SK-N-SH (cell line): ENCODE data around the gene HSPA9. TPM values are rescaled to one million over a fixed set of nuclear protein-coding genes. Genes with fewer than 3 reads are reported as not detected.

Source experiments
- CTCF ChIA-PET: fragments of 300-600, 350-600 bp; formaldehyde crosslinking; extraction: SDS; loops from one replicate; lab custom pipeline; 2021; lab: Yijun Ruan, JAX
- POLR2A ChIA-PET: fragments of 350-600 bp; sonication (Branson Sonifier 250); formaldehyde crosslinking; extraction: SDS; loops from one replicate; lab custom pipeline; 2020; ENCODE audit warnings: antibody characterized with exemption, inconsistent platforms; lab: Yijun Ruan, JAX
- DNase-seq: peaks from one replicate; pipeline ENCODE4 v3.0.0; 2012
- H2AFZ ChIP-seq: fragments of 200-600 bp; sonication (generic); 2 replicates; pipeline ENCODE4 v1.8.1; 2016; ENCODE audit warnings: antibody characterized with exemption, mild to moderate bottlenecking, low read depth
- H3F3A ChIP-seq: fragments of 200-600 bp; sonication (generic); replicated peaks from 2 replicates; pipeline ENCODE3; 2016; ENCODE audit warnings: antibody characterized with exemption, mild to moderate bottlenecking; ENCODE audit not compliant: insufficient read depth
- H3K27ac ChIP-seq, 2 experiments: fragments of 200-500 bp in 1 of 2; fragments of 200-600 bp in 1 of 2; sonication (Bioruptor generic) in 1 of 2; sonication (generic), shearing (Covaris generic) in 1 of 2; 2 replicates each; pipeline versions ENCODE4 v1.5.1 to v1.6.1; 2014 to 2016; ENCODE audit warnings: low read depth in 2 of 2, inconsistent platforms in 1 of 2, low read length in 1 of 2, mild to moderate bottlenecking in 1 of 2, mixed read lengths in 1 of 2
- H3K27me3 ChIP-seq: fragments of 200-600 bp; sonication (generic), shearing (Covaris generic); 2 replicates; pipeline ENCODE4 v1.6.1; 2016; ENCODE audit warnings: mixed run types; ENCODE audit not compliant: insufficient read depth
- H3K36me3 ChIP-seq, 2 experiments: fragments of 200-500 bp in 1 of 2; fragments of 200-600 bp in 1 of 2; sonication (Bioruptor generic) in 1 of 2; sonication (generic) in 1 of 2; replicated peaks in 1 of 2; 2 replicates each; pipeline versions ENCODE3 to v1.5.1; 2014 to 2016; ENCODE audit warnings: low read length in 1 of 2, mild to moderate bottlenecking in 1 of 2; ENCODE audit not compliant: insufficient read depth in 2 of 2, control insufficient read depth in 1 of 2
- H3K4me1 ChIP-seq, 2 experiments: fragments of 200-500 bp in 1 of 2; fragments of 200-600 bp in 1 of 2; sonication (Bioruptor generic) in 1 of 2; sonication (generic), shearing (Covaris generic) in 1 of 2; 2 replicates each; pipeline versions ENCODE4 v1.5.1 to v1.6.1; 2014 to 2016; ENCODE audit warnings: low read depth in 1 of 2, low read length in 1 of 2, mixed run types in 1 of 2; ENCODE audit not compliant: insufficient read depth in 2 of 2, control insufficient read depth in 1 of 2
- H3K4me2 ChIP-seq: fragments of 200-600 bp; sonication (generic), shearing (Covaris generic); 2 replicates; pipeline ENCODE4 v1.6.1; 2017; ENCODE audit warnings: mixed run types
- H3K4me3 ChIP-seq, 2 experiments: fragments of 200-500 bp in 1 of 2; fragments of 200-600 bp in 1 of 2; sonication (Bioruptor generic) in 1 of 2; sonication (generic), shearing (Covaris generic) in 1 of 2; 2 replicates each; pipeline versions ENCODE4 v1.5.1 to v1.8.1; 2014 to 2016; ENCODE audit warnings: low read depth in 2 of 2, inconsistent platforms in 1 of 2, low read length in 1 of 2, mild to moderate bottlenecking in 1 of 2, mixed read lengths in 1 of 2, moderate library complexity in 1 of 2
- H3K79me2 ChIP-seq: fragments of 200-600 bp; sonication (generic); 2 replicates; pipeline ENCODE4 v1.8.1; 2017; ENCODE audit warnings: mild to moderate bottlenecking; ENCODE audit not compliant: insufficient read depth
- H3K9ac ChIP-seq: fragments of 200-600 bp; sonication (generic); 2 replicates; pipeline ENCODE4 v1.6.1; 2017; ENCODE audit warnings: mixed run types
- H3K9me2 ChIP-seq: fragments of 200-600 bp; sonication (generic); 2 replicates; pipeline ENCODE4 v1.6.1; 2017; ENCODE audit warnings: mixed run types
- H3K9me3 ChIP-seq: fragments of 200-600 bp; sonication (generic); 2 replicates; pipeline ENCODE4 v1.6.1; 2017; ENCODE audit warnings: mixed run types, mild to moderate bottlenecking, moderate library complexity
- H4K20me1 ChIP-seq: fragments of 200-600 bp; sonication (generic); 2 replicates; pipeline ENCODE4 v1.6.1; 2017; ENCODE audit warnings: mild to moderate bottlenecking, mixed run types; ENCODE audit not compliant: insufficient read depth
- EZH2phosphoT487 ChIP-seq: fragments of 200-600 bp; sonication (generic); IDR thresholded peaks from 2 replicates; pipeline ENCODE4 v1.6.1; 2017; ENCODE audit warnings: low read depth, mixed run types, mild to moderate bottlenecking, antibody characterized with exemption, moderate library complexity, borderline replicate concordance
- JUND ChIP-seq: IDR thresholded peaks from 2 replicates; pipeline ENCODE4 v1.4.0; 2012
- MEF2A ChIP-seq: IDR thresholded peaks from 2 replicates; pipeline ENCODE4 v1.4.0; 2012; ENCODE audit warnings: low read depth, borderline replicate concordance
- NRF1 ChIP-seq: IDR thresholded peaks from 2 replicates; pipeline ENCODE4 v1.6.1; 2012; ENCODE audit warnings: low read depth, mild to moderate bottlenecking, low read length
- RFX5 ChIP-seq: IDR thresholded peaks from 2 replicates; pipeline ENCODE4 v1.6.1; 2012; ENCODE audit warnings: mild to moderate bottlenecking, improper control_type of control experiment, low read length
- RXRA ChIP-seq: IDR thresholded peaks from 2 replicates; pipeline ENCODE4 v1.4.0; 2012; ENCODE audit warnings: low read depth, mild to moderate bottlenecking, borderline replicate concordance
- TAF1 ChIP-seq: IDR thresholded peaks from 2 replicates; pipeline ENCODE4 v1.6.1; 2012; ENCODE audit warnings: low read depth, mild to moderate bottlenecking, low read length, moderate library complexity, borderline replicate concordance
- TCF12 ChIP-seq: IDR thresholded peaks from 2 replicates; pipeline ENCODE4 v1.4.0; 2012
- WGBS: methylation state at CpG from one replicate; pipeline ENCODE4 v1.1.6; 2017; ENCODE audit warnings: low lambda C conversion rate; 5-methylcytosine and 5-hydroxymethylcytosine counted together
- polyA plus RNA-seq, 3 experiments: library from polyadenylated mRNA; depleted of rRNA; stranded (reverse); fragments of >200 nt; gene quantifications; 2 replicates each; pipeline ENCODE4 v1.2.3, GENCODE V29; 2012
- TF ChIP-seq, protein P1 (sequence below): IDR thresholded peaks from 2 replicates; pipeline ENCODE4 v1.6.1; 2012; ENCODE audit warnings: mild to moderate bottlenecking, low read depth, low read length, moderate library complexity
- TF ChIP-seq, protein P2 (sequence below): IDR thresholded peaks from 2 replicates; pipeline ENCODE4 v1.4.0; 2012; ENCODE audit warnings: low read depth, borderline replicate concordance
- TF ChIP-seq, protein P3 (sequence below): IDR thresholded peaks from 2 replicates; pipeline ENCODE4; 2012

HSPA9 gene
- polyA plus RNA-seq, 1 of the 3 experiments (the other 2 are of a cell fraction): 153 TPM

DNA sequence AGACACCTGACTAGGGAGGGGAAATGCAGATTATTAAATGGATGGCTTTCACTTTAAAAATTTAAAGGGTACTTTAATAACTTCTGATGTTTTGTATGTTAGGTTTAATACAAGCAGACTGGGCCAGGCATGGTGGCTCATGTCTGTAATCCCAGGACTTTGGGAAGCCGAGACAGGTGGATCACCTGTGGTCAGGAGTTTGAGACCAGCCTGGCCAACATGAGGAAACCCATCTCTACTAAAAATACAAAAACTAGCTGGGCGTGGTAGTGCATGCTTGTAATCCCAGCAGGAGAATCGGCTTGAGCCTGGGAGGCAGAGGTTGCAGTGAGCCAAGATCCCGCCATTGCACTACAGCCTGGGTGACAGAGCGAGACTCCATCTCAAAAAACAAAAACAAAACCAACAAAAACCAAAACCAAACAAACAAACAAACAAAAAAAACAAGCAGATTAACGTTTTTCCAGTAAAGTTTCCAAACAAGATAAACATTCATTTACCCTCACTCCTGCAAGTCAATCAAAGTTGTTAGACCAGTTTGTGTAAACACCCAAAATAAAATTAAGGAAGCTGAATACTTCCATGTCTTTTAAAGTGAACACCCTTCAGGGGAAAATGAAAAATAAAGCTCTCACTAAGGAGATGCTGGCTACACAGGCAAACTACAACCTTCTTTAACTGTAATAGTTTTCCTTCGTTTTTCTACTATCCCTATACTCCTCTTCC is 46.3 kb downstream of the HSPA9 start (continued):
- no peak for TF ChIP-seq RFX5
- no peak for TF ChIP-seq NRF1

DNA sequence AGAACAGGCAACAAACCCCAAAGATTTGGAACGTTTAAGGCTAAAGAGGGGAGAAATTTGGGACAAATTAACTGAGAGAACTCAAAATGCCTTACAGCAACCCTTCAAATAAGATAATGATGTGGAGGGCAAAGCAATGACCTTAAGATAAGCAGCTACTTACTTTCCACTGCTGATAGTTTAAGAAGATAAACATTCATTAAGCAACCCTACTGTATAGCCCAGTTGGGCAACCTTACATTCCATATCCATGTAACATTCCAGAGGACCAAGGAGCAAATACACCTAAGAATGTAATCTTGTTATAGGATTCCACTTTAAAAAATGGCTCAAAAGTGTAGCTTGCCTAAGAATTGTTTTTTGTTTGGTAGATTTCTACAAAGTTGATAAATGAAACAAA is 47.0 kb downstream of the HSPA9 start:
- POLR2A ChIA-PET: no interaction called here
- Histone ChIP-seq H2AFZ (no peak overlapping the region), H3K4me1 (no peaks in the 10 kb centered on the region), H3K9ac (no peak overlapping the region), H3K79me2 (peaks cover 100% of the 10 kb centered on the region), H3F3A (peaks cover 4% of the 10 kb centered on the region), H3K4me2 (no peak overlapping the region), H4K20me1 (peaks cover 78% of the 10 kb centered on the region), H3K9me3 (no peaks in the 10 kb centered on the region)
- DNase-seq: no peak
- WGBS: 68% methylated on average over 1 of the region's 1 CpG
- CTCF ChIA-PET: interaction anchor here (1.1 to 1.3 kb wide), 2 partner anchors 8 to 20 kb away, joined by 5 read pairs; no protein-coding TSS in a partner anchor
- TF ChIP-seq, protein P1, sequence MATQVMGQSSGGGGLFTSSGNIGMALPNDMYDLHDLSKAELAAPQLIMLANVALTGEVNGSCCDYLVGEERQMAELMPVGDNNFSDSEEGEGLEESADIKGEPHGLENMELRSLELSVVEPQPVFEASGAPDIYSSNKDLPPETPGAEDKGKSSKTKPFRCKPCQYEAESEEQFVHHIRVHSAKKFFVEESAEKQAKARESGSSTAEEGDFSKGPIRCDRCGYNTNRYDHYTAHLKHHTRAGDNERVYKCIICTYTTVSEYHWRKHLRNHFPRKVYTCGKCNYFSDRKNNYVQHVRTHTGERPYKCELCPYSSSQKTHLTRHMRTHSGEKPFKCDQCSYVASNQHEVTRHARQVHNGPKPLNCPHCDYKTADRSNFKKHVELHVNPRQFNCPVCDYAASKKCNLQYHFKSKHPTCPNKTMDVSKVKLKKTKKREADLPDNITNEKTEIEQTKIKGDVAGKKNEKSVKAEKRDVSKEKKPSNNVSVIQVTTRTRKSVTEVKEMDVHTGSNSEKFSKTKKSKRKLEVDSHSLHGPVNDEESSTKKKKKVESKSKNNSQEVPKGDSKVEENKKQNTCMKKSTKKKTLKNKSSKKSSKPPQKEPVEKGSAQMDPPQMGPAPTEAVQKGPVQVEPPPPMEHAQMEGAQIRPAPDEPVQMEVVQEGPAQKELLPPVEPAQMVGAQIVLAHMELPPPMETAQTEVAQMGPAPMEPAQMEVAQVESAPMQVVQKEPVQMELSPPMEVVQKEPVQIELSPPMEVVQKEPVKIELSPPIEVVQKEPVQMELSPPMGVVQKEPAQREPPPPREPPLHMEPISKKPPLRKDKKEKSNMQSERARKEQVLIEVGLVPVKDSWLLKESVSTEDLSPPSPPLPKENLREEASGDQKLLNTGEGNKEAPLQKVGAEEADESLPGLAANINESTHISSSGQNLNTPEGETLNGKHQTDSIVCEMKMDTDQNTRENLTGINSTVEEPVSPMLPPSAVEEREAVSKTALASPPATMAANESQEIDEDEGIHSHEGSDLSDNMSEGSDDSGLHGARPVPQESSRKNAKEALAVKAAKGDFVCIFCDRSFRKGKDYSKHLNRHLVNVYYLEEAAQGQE: no peak
- TF ChIP-seq TAF1: no peak
- no peak for TF ChIP-seq EZH2phosphoT487
- no peak for TF ChIP-seq RFX5
- no peak for TF ChIP-seq TCF12
- TF ChIP-seq JUND: no peak
- no peak for TF ChIP-seq RXRA
- no peak for TF ChIP-seq NRF1
- no peak for TF ChIP-seq MEF2A
- TF ChIP-seq, protein P2, sequence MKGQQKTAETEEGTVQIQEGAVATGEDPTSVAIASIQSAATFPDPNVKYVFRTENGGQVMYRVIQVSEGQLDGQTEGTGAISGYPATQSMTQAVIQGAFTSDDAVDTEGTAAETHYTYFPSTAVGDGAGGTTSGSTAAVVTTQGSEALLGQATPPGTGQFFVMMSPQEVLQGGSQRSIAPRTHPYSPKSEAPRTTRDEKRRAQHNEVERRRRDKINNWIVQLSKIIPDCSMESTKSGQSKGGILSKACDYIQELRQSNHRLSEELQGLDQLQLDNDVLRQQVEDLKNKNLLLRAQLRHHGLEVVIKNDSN: no peak
- TF ChIP-seq, protein P3, sequence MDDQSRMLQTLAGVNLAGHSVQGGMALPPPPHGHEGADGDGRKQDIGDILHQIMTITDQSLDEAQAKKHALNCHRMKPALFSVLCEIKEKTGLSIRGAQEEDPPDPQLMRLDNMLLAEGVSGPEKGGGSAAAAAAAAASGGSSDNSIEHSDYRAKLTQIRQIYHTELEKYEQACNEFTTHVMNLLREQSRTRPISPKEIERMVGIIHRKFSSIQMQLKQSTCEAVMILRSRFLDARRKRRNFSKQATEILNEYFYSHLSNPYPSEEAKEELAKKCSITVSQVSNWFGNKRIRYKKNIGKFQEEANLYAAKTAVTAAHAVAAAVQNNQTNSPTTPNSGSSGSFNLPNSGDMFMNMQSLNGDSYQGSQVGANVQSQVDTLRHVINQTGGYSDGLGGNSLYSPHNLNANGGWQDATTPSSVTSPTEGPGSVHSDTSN: no peak
- TF ChIP-seq, all 33 proteins: peak for 0
- Histone ChIP-seq H3K9me2 (no peaks in the 10 kb centered on the region), H3K4me3 (no peak overlapping the region), H3K27me3 (no peaks in the 10 kb centered on the region), H3K36me3 (peaks cover 5 to 20% of the 10 kb centered on the region in 2 experiments), H3K27ac (no peak overlapping the region)
